ENCODE results near the gene STEAP1. TPM values are rescaled to one million over a fixed set of nuclear protein-coding genes. Genes with fewer than 3 reads are reported as not detected.

Gene STEAP1
- total RNA-seq, 2 donors from 2014 or later, result 19.2 to 22.0 TPM

DNA sequence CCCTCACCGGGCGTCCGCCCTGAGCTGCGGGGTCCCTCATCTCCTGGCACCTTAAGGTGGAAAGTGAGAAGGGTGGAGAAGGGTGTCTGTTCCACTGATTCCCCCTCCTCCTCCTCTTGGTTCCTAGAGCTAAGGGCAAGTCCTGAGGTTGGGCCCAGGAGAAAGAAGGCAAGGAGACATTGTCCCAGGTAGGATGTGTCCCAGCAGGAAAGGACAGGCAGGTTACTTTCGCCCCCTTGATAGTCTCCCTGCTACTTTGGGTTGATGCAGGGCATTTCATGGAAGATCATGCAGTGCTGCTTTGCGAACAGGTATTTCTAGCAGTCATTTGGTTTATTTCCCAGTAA lies 57.9 kb downstream of the STEAP1 start:
- H3K9me3 ChIP-seq, result no peaks in the 10 kb centered on the region
- peak overlapping the region; percentile 80 for H3K27ac ChIP-seq
- intact Hi-C loops (cut with DNase I), result no loop called here
- peak; percentile 46 for DNase-seq
- no peaks in the 10 kb centered on the region for H3K36me3 ChIP-seq
- no peaks in the 10 kb centered on the region for H3K27me3 ChIP-seq
- TF ChIP-seq, protein P1, sequence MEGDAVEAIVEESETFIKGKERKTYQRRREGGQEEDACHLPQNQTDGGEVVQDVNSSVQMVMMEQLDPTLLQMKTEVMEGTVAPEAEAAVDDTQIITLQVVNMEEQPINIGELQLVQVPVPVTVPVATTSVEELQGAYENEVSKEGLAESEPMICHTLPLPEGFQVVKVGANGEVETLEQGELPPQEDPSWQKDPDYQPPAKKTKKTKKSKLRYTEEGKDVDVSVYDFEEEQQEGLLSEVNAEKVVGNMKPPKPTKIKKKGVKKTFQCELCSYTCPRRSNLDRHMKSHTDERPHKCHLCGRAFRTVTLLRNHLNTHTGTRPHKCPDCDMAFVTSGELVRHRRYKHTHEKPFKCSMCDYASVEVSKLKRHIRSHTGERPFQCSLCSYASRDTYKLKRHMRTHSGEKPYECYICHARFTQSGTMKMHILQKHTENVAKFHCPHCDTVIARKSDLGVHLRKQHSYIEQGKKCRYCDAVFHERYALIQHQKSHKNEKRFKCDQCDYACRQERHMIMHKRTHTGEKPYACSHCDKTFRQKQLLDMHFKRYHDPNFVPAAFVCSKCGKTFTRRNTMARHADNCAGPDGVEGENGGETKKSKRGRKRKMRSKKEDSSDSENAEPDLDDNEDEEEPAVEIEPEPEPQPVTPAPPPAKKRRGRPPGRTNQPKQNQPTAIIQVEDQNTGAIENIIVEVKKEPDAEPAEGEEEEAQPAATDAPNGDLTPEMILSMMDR (IDR thresholded peaks at IDR 0.05), result no peak
- peak overlapping the region; percentile 59 to 83 for H3K9ac ChIP-seq (ENCODE audit: low read depth in 2 of 2, low read length in 2 of 2)
- H3K4me1 ChIP-seq, result no peaks in the 10 kb centered on the region
- peak overlapping the region; percentile 65 for H3K4me3 ChIP-seq

DNA sequence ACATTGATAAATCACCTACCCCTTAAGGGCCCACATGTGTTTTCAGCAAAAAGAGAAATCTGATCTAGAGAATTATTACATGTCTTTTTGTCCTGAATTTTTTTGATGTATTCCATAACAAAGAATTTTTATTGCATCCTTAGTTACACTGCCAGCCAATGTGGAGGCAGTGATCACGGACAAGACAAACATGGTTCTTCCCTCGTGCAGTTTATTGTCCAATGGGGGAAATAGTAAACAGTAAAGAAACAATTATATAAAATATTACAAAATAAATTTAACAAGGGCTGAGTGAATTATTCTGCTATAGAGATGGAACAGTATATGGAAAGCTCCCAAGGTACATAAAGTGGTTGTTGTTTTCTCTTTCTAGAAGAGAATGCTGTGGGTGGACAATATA lies 59.3 kb downstream of the STEAP1 start:
- DNase-seq, result no peak
- intact Hi-C loops (cut with DNase I), result no loop called here
- Histone ChIP-seq H3K4me1 (no peaks in the 10 kb centered on the region), H3K9me3 (no peaks in the 10 kb centered on the region), H3K36me3 (no peaks in the 10 kb centered on the region), H3K9ac (ENCODE audit: low read depth in 2 of 2, low read length in 2 of 2) (no peak overlapping the region), H3K27me3 (no peaks in the 10 kb centered on the region), H3K27ac (no peak overlapping the region), H3K4me3 (no peak overlapping the region)
- TF ChIP-seq, protein P1 (IDR thresholded peaks at IDR 0.05), result no peak

Other genes with a start within 250 kb of the STEAP1 start
- gene STEAP2, start 57.3 kb downstream of the STEAP1 start, total RNA-seq, result 10 to 100 TPM; 19.7 to 27.3 TPM
- 1 to 10 TPM; 3.6 to 4.2 TPM for gene CFAP69, start 90.7 kb downstream of the STEAP1 start, total RNA-seq
- not detected for gene FAM237B, start 166.8 kb downstream of the STEAP1 start, total RNA-seq
- gene GTPBP10, start 192.2 kb downstream of the STEAP1 start, total RNA-seq, result 10 to 100 TPM; 20.1 to 28.6 TPM
- gene CLDN12, start 249.0 kb downstream of the STEAP1 start, total RNA-seq, result 10 to 100 TPM; 52.5 to 65.6 TPM